H1 (cell line): Measurements from ENCODE around the gene LOXL4. TPM values are rescaled to one million over a fixed set of nuclear protein-coding genes. Genes with fewer than 3 reads are reported as not detected.

Experiments
- CTCF ChIA-PET: fragments of 300-600 bp; sonication (Branson Sonifier 250); formaldehyde crosslinking; loops from one replicate; lab custom pipeline; 2021; ENCODE audit not compliant: partially characterized antibody; lab: Charles Lee
- POLR2A ChIA-PET: fragments of 300-600 bp; sonication (Branson Sonifier 250); formaldehyde crosslinking; loops from one replicate; lab custom pipeline; 2021; ENCODE audit warnings: inconsistent platforms; ENCODE audit not compliant: partially characterized antibody; lab: Charles Lee
- DNase-seq, 2 experiments: peaks; one replicate each; pipeline versions ENCODE4 v3.0.0 to v3.0.0-alpha.2; 2010 to 2022; ENCODE audit warnings: low spot score in 2 of 2, low read depth in 1 of 2, mixed read lengths in 1 of 2
- FAIRE-seq: peaks from 2 replicates; lab custom pipeline; 2011; peaks lifted over from hg19 to GRCh38; lab: Jason Lieb, UNC
- H2AFZ ChIP-seq: 2 replicates; pipeline ENCODE4 v1.8.1; 2012; ENCODE audit warnings: low read length, inconsistent platforms
- H2AK5ac ChIP-seq: 2 replicates; pipeline ENCODE4 v1.6.1; 2013; ENCODE audit warnings: low read depth, low read length
- H2BK120ac ChIP-seq: replicated peaks from 2 replicates; pipeline ENCODE3; 2013; ENCODE audit warnings: low read depth, low read length, inconsistent platforms
- H2BK12ac ChIP-seq: 2 replicates; pipeline ENCODE4 v1.6.1; 2013; ENCODE audit warnings: low read depth, low read length
- H2BK15ac ChIP-seq: 2 replicates; pipeline ENCODE4 v1.6.1; 2013; ENCODE audit warnings: low read length
- H2BK20ac ChIP-seq: 2 replicates; pipeline ENCODE4 v1.6.1; 2013; ENCODE audit warnings: low read length
- H2BK5ac ChIP-seq: 2 replicates; pipeline ENCODE4 v1.6.1; 2013; ENCODE audit warnings: low read depth, low read length
- H3K14ac ChIP-seq: 2 replicates; pipeline ENCODE4 v1.6.1; 2013; ENCODE audit warnings: inconsistent platforms; ENCODE audit not compliant: insufficient read length
- H3K18ac ChIP-seq: 2 replicates; pipeline ENCODE4 v1.6.1; 2013; ENCODE audit warnings: low read length; ENCODE audit errors: extremely low read depth
- H3K23ac ChIP-seq: 2 replicates; pipeline ENCODE4 v1.6.1; 2013; ENCODE audit warnings: inconsistent platforms; ENCODE audit not compliant: insufficient read length
- H3K23me2 ChIP-seq: 2 replicates; pipeline ENCODE4 v1.6.1; 2013; ENCODE audit warnings: low read depth, low read length
- H3K27ac ChIP-seq: 2 replicates; pipeline ENCODE4 v1.6.1; 2011; ENCODE audit warnings: low read depth, low read length, inconsistent platforms
- H3K27me3 ChIP-seq, 4 experiments: replicated peaks in 1 of 4; 1 replicate in 1 of 4; 2 replicates in 3 of 4; pipeline versions ENCODE4 v1.6.1 to v1.8.1; 2011 to 2013; ENCODE audit warnings: low read length in 3 of 4, mild to moderate bottlenecking in 3 of 4, inconsistent platforms in 2 of 4, mixed read lengths in 2 of 4, moderate library complexity in 1 of 4; ENCODE audit not compliant: control insufficient read depth in 3 of 4, insufficient read depth in 3 of 4; ENCODE audit errors: extremely low read depth in 1 of 4
- H3K36me3 ChIP-seq, 4 experiments: 2 replicates each; pipeline versions ENCODE4 v1.6.1 to v1.8.1; 2011 to 2013; ENCODE audit warnings: mild to moderate bottlenecking in 4 of 4, low read length in 3 of 4, moderate library complexity in 2 of 4, control low read depth in 1 of 4, inconsistent platforms in 1 of 4; ENCODE audit not compliant: insufficient read depth in 4 of 4, control insufficient read depth in 2 of 4
- H3K4ac ChIP-seq: replicated peaks from 2 replicates; pipeline ENCODE3; 2013; ENCODE audit warnings: low read length, low read depth, mixed read lengths, inconsistent platforms; ENCODE audit not compliant: insufficient read length
- H3K4me1 ChIP-seq, 4 experiments: replicated peaks in 1 of 4; 1 replicate in 1 of 4; 2 replicates in 3 of 4; pipeline versions ENCODE4 v1.6.1 to v1.8.1; 2011 to 2013; ENCODE audit warnings: low read length in 3 of 4, inconsistent platforms in 2 of 4, mixed read lengths in 1 of 4; ENCODE audit not compliant: insufficient read depth in 4 of 4, control insufficient read depth in 3 of 4
- H3K4me2 ChIP-seq, 2 experiments: 2 replicates each; pipeline versions ENCODE4 v1.6.1 to v1.8.1; 2011 to 2013; ENCODE audit warnings: low read depth in 2 of 2, low read length in 2 of 2, control low read depth in 1 of 2, inconsistent platforms in 1 of 2, mild to moderate bottlenecking in 1 of 2; ENCODE audit not compliant: insufficient read depth in 1 of 2
- H3K4me3 ChIP-seq, 4 experiments: fragments of 200-600, 300-600 bp in 1 of 4; sonication (generic), shearing (Covaris generic), sonication (Bioruptor Twin) in 1 of 4; 2 replicates each; pipeline versions ENCODE4 v1.5.1 to v1.8.1; 2011 to 2016; ENCODE audit warnings: low read length in 4 of 4, low read depth in 3 of 4, control low read depth in 2 of 4, inconsistent platforms in 2 of 4, mild to moderate bottlenecking in 2 of 4, mixed read lengths in 1 of 4, moderate library complexity in 1 of 4; ENCODE audit not compliant: insufficient read depth in 2 of 4; ENCODE audit errors: extremely low read depth in 1 of 4
- H3K56ac ChIP-seq: replicated peaks from 2 replicates; pipeline ENCODE3; 2013; ENCODE audit warnings: low read depth, mild to moderate bottlenecking, mixed read lengths, low read length, inconsistent platforms; ENCODE audit not compliant: insufficient read length
- H3K79me1 ChIP-seq: 2 replicates; pipeline ENCODE4 v1.6.1; 2013; ENCODE audit warnings: low read depth, low read length, control low read depth
- H3K79me2 ChIP-seq, 2 experiments: 2 replicates each; pipeline versions ENCODE4 v1.6.1 to v1.8.1; 2012 to 2013; ENCODE audit warnings: low read length in 2 of 2, mild to moderate bottlenecking in 2 of 2, inconsistent platforms in 1 of 2; ENCODE audit not compliant: insufficient read depth in 2 of 2, control insufficient read depth in 1 of 2
- H3K9ac ChIP-seq, 4 experiments: replicated peaks in 1 of 4; 1 replicate in 1 of 4; 2 replicates in 3 of 4; pipeline versions ENCODE4 v1.6.1 to v1.8.1; 2011 to 2013; ENCODE audit warnings: low read depth in 3 of 4, low read length in 3 of 4, control low read depth in 2 of 4, mild to moderate bottlenecking in 2 of 4, moderate library complexity in 2 of 4, inconsistent platforms in 1 of 4; ENCODE audit errors: extremely low read depth in 1 of 4
- H3K9me3 ChIP-seq, 2 experiments: 2 replicates each; pipeline versions ENCODE4 v1.6.1 to v1.8.1; 2012 to 2013; ENCODE audit warnings: mild to moderate bottlenecking in 2 of 2, moderate library complexity in 2 of 2, control low read depth in 1 of 2, inconsistent platforms in 1 of 2, low read depth in 1 of 2, low read length in 1 of 2, mixed read lengths in 1 of 2; ENCODE audit not compliant: insufficient read depth in 2 of 2
- H4K20me1 ChIP-seq, 2 experiments: replicated peaks in 1 of 2; 2 replicates each; pipeline versions ENCODE3 to v1.8.1; 2011 to 2013; ENCODE audit warnings: inconsistent platforms in 2 of 2, low read length in 2 of 2, mild to moderate bottlenecking in 1 of 2; ENCODE audit not compliant: insufficient read depth in 2 of 2, control insufficient read depth in 1 of 2
- H4K5ac ChIP-seq: 2 replicates; pipeline ENCODE4 v1.6.1; 2013; ENCODE audit warnings: low read length, low read depth, mixed read lengths, inconsistent platforms; ENCODE audit not compliant: insufficient read length
- H4K8ac ChIP-seq: 2 replicates; pipeline ENCODE4 v1.8.0; 2013; ENCODE audit warnings: mild to moderate bottlenecking, moderate library complexity, low read length, inconsistent platforms; ENCODE audit not compliant: insufficient read depth; ENCODE audit errors: extremely low read depth
- H4K91ac ChIP-seq: replicated peaks from 2 replicates; pipeline ENCODE3; 2013; ENCODE audit warnings: low read length, mixed read lengths, inconsistent platforms; ENCODE audit not compliant: insufficient read length
- POU5F1 ChIP-seq: IDR thresholded peaks from 2 replicates; pipeline ENCODE4 v1.6.1; 2011; ENCODE audit warnings: low read depth, mild to moderate bottlenecking, low read length, moderate library complexity
- WGBS, 2 experiments: shearing (Covaris generic) in 1 of 2; methylation state at CpG; one replicate each; pipeline versions ENCODE4 v1.1.6 to v1.1.7; 2013 to 2015; ENCODE audit warnings: low lambda C conversion rate in 2 of 2, mixed read lengths in 2 of 2, inconsistent platforms in 1 of 2, low coverage in 1 of 2, missing lambda C conversion rate in 1 of 2; ENCODE audit not compliant: insufficient replicate concordance in 2 of 2, insufficient coverage in 1 of 2, insufficient read length in 1 of 2; ENCODE audit errors: extremely low coverage in 1 of 2, missing lambda C conversion rate in 1 of 2; 5-methylcytosine and 5-hydroxymethylcytosine counted together
- polyA plus RNA-seq, 7 experiments: library from polyadenylated mRNA; depleted of rRNA in 3 of 7; stranded (reverse) in 5 of 7; unstranded in 2 of 7; fragments of >200 nt in 5 of 7; fragments of 200-250 nt in 2 of 7; gene quantifications; 1 replicate in 5 of 7; 2 replicates in 1 of 7; 4 replicates in 1 of 7; pipeline versions ENCODE4 v1.2.1 to v1.2.3, GENCODE V29; 2011 to 2013; ENCODE audit warnings: missing spikeins in 2 of 7, mixed read lengths in 2 of 7
- total RNA-seq: library from RNA; stranded (reverse); fragmentation: NEBNext Ultra II Directional; extraction: Animal tissue kit (Norgen Biotek cat#: 25700); gene quantifications from 2 replicates; pipeline ENCODE4 v1.2.1, GENCODE V29; 2021

LOXL4 gene
- total and polyA plus RNA-seq, 2 of the 8 experiments (the other 6 are each of a cell fraction or from before 2014, with no cell fraction given): 0.13 to 0.27 TPM

DNA sequence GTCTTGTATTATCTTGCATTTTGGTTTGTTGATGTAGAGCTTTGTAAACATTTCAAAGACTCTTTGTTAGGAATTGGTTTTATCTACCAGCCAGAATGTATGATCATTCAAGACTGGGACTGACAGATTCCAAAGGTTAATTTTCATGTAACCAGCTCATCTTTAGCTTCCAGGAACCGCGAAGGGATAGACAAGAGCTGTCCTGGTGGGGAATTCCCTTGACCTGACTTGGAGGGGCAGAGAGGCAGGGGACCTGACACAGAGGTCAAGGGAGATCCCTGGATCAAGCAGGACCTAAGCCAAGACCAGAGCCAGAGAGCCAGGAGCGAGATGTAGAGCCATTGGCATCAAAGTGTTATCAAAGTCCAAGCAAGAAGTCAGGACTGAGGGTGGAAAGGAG is 6.6 kb upstream of the LOXL4 start:
- H3K79me1 ChIP-seq: no peaks in the 10 kb centered on the region
- H2BK120ac ChIP-seq: no peak overlapping the region
- no peak overlapping the region for H4K91ac ChIP-seq
- H3K23ac ChIP-seq: no peak overlapping the region
- no peak overlapping the region for H3K4me3 ChIP-seq
- no peak overlapping the region for H2BK15ac ChIP-seq
- TF ChIP-seq POU5F1: no peak
- FAIRE-seq: no peak
- no peak overlapping the region for H2AFZ ChIP-seq
- H3K14ac ChIP-seq: no peak overlapping the region
- H3K4me2 ChIP-seq: no peak overlapping the region
- H2BK20ac ChIP-seq: no peak overlapping the region
- H3K27me3 ChIP-seq: no peaks in the 10 kb centered on the region
- no peak overlapping the region for H2BK12ac ChIP-seq
- 94% methylated on average over 3 of the region's 3 CpGs; no CpG with 5 or more reads in 1 of the 2 experiments for WGBS, 2 experiments
- no peak overlapping the region for H2BK5ac ChIP-seq
- no peak overlapping the region for H3K56ac ChIP-seq
- CTCF ChIA-PET: interaction anchor here (0.7 to 2.6 kb wide), 5 partner anchors 12 to 57 kb away, joined by 3 to 17 read pairs (median 9); no protein-coding TSS in a partner anchor
- no peak overlapping the region for H3K18ac ChIP-seq
- H3K4ac ChIP-seq: no peak overlapping the region
- no peak for DNase-seq
- H3K79me2 ChIP-seq: no peaks in the 10 kb centered on the region
- no peak overlapping the region for H4K5ac ChIP-seq
- H3K27ac ChIP-seq: no peak overlapping the region
- H3K9me3 ChIP-seq: no peaks in the 10 kb centered on the region
- no peaks in the 10 kb centered on the region for H4K20me1 ChIP-seq
- peaks cover 0 to 7% (median 3%) of the 10 kb centered on the region in 4 experiments; a peak in 3 of 7 replicates for H3K4me1 ChIP-seq
- POLR2A ChIA-PET: no interaction called here
- no peaks in the 10 kb centered on the region for H3K36me3 ChIP-seq
- no peak overlapping the region for H2AK5ac ChIP-seq
- H3K23me2 ChIP-seq: no peaks in the 10 kb centered on the region
- no peak overlapping the region for H3K9ac ChIP-seq
- no peak overlapping the region for H4K8ac ChIP-seq
